HG03565 (cell line): ENCODE data around the gene GGA3.
"Not testable (repeated sequence)": the region's sequence is repeated elsewhere in the genome, so short reads cannot be mapped to it uniquely, and the experiment has no call there.

Experiments
- ATAC-seq: cut with Tn5 transposase; IDR thresholded peaks from one replicate; pipeline ENCODE4 v1.9.1; 2021; ENCODE audit warnings: mild to moderate bottlenecking, moderate library complexity; ENCODE audit not compliant: unreplicated experiment

The GGA3 gene

GRCh38 chr17:75225016-75225415, 36.4 kb downstream of the GGA3 start:
- no peak for ATAC-seq

GRCh38 chr17:75219815-75220214, 41.6 kb downstream of the GGA3 start:
- no peak for ATAC-seq

GRCh38 chr17:75218131-75218530, 43.3 kb downstream of the GGA3 start:
- no peak for ATAC-seq

GRCh38 chr17:75209061-75209460, 52.3 kb downstream of the GGA3 start:
- no peak for ATAC-seq

GRCh38 chr17:75208161-75208560, 53.2 kb downstream of the GGA3 start:
- no peak for ATAC-seq

- no peak for ATAC-seq
Observed at GRCh38 chr17:75207760-75208159, 53.6 kb downstream of the GGA3 start.

- not testable (repeated sequence) for ATAC-seq
Observed at GRCh38 chr17:75207050-75207407, 54.4 kb downstream of the GGA3 start.

- no peak for ATAC-seq
Observed at GRCh38 chr17:75205793-75206163, 55.6 kb downstream of the GGA3 start.

- ATAC-seq = peak; percentile 66
Observed at GRCh38 chr17:75205037-75205792, 56.2 kb downstream of the GGA3 start, which contains the start of gene NUP85. Gene NUP85, plus strand, starts transcription at chr17:75205679. Its CDS starts 83 bp downstream, at chr17:75205762.

- no peak for ATAC-seq
Observed at GRCh38 chr17:75199886-75200618, 61.4 kb downstream of the GGA3 start.

GRCh38 chr17:75194879-75195278, 66.5 kb downstream of the GGA3 start:
- ATAC-seq = no peak

GRCh38 chr17:75191584-75191983, 69.8 kb downstream of the GGA3 start:
- ATAC-seq = no peak

- ATAC-seq = no peak
Observed at GRCh38 chr17:75188614-75189013, 72.8 kb downstream of the GGA3 start.
